ENCODE measurements around the gene RAB15.

Gene RAB15

DNA sequence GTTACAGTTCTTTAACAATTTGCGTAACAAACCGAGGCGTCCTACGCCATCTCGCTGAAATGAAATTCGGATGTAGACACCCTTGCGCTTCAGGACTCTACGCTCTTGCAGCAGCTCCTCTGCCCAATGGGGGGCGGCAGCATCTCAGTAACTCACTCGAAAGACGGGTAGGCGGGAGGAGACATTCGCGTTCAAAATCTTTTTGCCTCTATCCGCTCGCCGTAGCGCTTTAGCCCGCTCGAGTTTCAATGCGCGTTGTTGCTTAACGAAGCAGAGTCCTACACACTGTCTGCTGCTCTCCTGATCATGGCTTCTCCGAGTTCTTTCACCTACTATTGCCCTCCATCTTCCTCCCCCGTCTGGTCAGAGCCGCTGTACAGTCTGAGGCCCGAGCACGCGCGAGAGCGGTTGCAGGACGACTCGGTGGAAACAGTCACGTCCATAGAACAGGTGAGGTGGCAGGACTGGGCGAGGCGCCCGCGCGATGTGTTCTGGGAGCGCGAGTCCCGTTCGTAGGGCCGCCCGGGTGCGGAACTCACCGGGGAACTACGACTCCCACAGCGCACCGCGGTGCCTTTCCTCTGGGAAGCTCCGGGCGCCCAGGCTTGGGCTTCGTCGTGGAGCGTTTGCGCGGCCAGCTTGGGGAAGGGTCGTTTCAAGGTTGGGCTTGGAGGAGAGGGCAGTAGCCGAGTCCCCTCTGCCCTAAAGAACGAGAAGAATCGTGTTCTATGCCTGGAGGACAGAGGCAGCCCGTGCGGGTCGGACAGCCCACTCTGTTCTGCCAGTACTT lies 14.7 kb upstream of the RAB15 start, which contains the start of gene FNTB:
Gene FNTB (plus strand): TSS at position 248 of the 790 bp plus-strand sequence. CDS start 59 bp downstream, at position 307.
- 0 out of 2 replicates have a peak, but pooled peaks have one; percentile 63 for TF ChIP-seq ZBTB7A (IDR thresholded peaks at IDR 0.05; ENCODE audit: low read depth)
- TF ChIP-seq CEBPB (IDR thresholded peaks at IDR 0.05) = peak; percentile 57; the same call in 1 of the 2 replicates
- TF ChIP-seq EP300 (IDR thresholded peaks at IDR 0.05; ENCODE audit: borderline replicate concordance) = 0 out of 2 replicates have a peak, but pooled peaks have one; percentile 11
- no peak for TF ChIP-seq EGR1 (IDR thresholded peaks at IDR 0.05)
- TF ChIP-seq, protein P1, sequence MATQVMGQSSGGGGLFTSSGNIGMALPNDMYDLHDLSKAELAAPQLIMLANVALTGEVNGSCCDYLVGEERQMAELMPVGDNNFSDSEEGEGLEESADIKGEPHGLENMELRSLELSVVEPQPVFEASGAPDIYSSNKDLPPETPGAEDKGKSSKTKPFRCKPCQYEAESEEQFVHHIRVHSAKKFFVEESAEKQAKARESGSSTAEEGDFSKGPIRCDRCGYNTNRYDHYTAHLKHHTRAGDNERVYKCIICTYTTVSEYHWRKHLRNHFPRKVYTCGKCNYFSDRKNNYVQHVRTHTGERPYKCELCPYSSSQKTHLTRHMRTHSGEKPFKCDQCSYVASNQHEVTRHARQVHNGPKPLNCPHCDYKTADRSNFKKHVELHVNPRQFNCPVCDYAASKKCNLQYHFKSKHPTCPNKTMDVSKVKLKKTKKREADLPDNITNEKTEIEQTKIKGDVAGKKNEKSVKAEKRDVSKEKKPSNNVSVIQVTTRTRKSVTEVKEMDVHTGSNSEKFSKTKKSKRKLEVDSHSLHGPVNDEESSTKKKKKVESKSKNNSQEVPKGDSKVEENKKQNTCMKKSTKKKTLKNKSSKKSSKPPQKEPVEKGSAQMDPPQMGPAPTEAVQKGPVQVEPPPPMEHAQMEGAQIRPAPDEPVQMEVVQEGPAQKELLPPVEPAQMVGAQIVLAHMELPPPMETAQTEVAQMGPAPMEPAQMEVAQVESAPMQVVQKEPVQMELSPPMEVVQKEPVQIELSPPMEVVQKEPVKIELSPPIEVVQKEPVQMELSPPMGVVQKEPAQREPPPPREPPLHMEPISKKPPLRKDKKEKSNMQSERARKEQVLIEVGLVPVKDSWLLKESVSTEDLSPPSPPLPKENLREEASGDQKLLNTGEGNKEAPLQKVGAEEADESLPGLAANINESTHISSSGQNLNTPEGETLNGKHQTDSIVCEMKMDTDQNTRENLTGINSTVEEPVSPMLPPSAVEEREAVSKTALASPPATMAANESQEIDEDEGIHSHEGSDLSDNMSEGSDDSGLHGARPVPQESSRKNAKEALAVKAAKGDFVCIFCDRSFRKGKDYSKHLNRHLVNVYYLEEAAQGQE (IDR thresholded peaks at IDR 0.05; ENCODE audit: low read depth) = no peak
- peak; percentile 10; the same call in 1 of the 2 replicates for TF ChIP-seq TEAD4 (IDR thresholded peaks at IDR 0.05)
- TF ChIP-seq, protein P2, sequence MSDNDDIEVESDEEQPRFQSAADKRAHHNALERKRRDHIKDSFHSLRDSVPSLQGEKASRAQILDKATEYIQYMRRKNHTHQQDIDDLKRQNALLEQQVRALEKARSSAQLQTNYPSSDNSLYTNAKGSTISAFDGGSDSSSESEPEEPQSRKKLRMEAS (IDR thresholded peaks at IDR 0.05) = peak; percentile 94
- TF ChIP-seq CREB1 (IDR thresholded peaks at IDR 0.05; ENCODE audit: low read depth) = peak; percentile 44
- TF ChIP-seq YY1 (IDR thresholded peaks at IDR 0.05; ENCODE audit: low read depth) = peak; percentile 65; the same call in 1 of the 2 replicates
- peak; percentile 75 for TF ChIP-seq TAF1 (IDR thresholded peaks at IDR 0.05; ENCODE audit: low read depth)
- peak; percentile 25; the same call in 1 of the 2 replicates for TF ChIP-seq NFIC (IDR thresholded peaks at IDR 0.05)
- TF ChIP-seq, protein P3, sequence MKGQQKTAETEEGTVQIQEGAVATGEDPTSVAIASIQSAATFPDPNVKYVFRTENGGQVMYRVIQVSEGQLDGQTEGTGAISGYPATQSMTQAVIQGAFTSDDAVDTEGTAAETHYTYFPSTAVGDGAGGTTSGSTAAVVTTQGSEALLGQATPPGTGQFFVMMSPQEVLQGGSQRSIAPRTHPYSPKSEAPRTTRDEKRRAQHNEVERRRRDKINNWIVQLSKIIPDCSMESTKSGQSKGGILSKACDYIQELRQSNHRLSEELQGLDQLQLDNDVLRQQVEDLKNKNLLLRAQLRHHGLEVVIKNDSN (IDR thresholded peaks at IDR 0.05) = no peak
- TF ChIP-seq RAD21 (IDR thresholded peaks at IDR 0.05; ENCODE audit: low read depth) = peak; percentile 76
- TF ChIP-seq FOXM1 (IDR thresholded peaks at IDR 0.05; ENCODE audit: borderline replicate concordance, low read depth) = 0 out of 2 replicates have a peak, but pooled peaks have one; percentile 47
- peak; percentile 69; the same call in 1 of the 2 replicates for TF ChIP-seq TCF12 (IDR thresholded peaks at IDR 0.05; ENCODE audit: low read depth)

DNA sequence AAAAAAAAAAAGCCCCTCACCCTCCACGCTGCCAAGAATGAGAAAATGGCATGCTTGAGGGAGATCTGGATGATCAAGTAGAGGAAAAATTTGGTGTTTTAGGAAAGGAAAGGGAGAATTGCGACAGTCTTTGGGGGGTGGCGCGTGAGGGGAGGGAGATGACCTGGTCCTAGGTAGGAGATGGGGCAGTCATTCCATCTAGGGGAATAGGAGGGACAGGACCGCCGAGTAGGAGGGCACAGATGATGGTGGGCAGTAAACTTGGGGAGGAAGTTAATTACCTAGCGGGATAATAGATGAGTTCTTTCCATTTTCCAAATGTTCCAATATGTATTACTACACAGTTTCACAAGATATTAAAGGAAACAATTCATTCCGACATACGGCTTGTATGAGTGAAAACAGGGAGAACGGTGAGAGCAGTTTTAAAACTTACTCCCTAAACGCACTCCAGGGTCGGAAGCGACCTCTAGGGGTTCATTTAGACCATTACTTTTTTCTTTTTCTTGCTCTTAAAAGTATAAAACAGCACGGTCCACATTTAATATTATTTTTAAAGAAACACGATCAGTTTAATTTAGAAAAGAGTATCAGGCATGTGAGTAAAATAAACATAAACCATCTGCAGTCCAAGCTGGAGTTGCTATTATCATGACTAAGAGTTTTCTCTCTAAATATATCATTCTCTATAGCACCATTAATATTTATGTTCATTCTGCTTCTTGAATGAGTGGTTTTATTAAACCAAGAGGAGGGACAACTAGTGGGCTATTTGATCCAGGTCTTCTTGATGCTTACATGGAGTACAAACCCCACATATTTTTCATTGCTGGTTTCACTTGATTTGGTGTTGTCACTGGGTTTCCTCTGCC lies 11.5 kb upstream of the RAB15 start:
- peak; percentile 84 for TF ChIP-seq RAD21 (IDR thresholded peaks at IDR 0.05; ENCODE audit: low read depth)
- TF ChIP-seq CREB1 (IDR thresholded peaks at IDR 0.05; ENCODE audit: low read depth) = no peak

DNA sequence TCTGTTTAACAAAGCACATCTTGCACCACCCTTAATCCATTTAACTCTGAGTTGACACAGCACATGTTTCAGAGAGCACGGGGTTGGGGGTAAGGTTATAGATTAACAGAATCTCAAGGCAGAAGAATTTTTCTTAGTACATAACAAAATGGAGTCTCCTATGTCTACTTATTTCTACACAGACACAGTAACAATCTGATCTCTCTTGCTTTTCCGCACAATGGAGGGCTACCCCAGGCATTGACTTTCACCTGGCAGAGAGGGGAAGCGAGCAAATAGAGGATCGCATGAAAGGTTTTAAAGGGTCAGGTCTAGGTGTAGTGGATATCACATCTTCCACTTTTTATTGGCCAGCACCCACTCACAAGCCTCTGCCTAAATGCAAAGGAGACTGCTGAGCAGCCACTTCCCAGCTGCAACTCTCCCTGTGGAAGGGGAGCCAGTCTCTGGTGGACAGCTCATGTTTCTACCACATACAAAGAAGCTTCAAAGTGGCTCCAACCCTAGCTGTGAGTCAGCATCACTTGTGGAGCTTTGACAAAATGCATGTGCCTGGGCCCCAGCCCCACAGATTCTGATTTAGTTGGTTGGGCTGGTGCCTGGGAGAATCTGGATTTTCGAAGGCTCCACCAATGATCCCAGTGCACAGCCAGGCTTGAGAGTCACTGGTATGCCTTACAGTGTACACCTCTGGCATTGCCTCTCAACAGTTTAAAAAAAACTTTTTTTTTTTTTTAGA lies 7.4 kb upstream of the RAB15 start:
- TF ChIP-seq, protein P3 (IDR thresholded peaks at IDR 0.05) = no peak
- TF ChIP-seq, protein P2 (IDR thresholded peaks at IDR 0.05) = no peak
- TF ChIP-seq EGR1 (IDR thresholded peaks at IDR 0.05) (no peak), ZBTB7A (IDR thresholded peaks at IDR 0.05; ENCODE audit: low read depth) (no peak), YY1 (IDR thresholded peaks at IDR 0.05; ENCODE audit: low read depth) (no peak), RAD21 (IDR thresholded peaks at IDR 0.05; ENCODE audit: low read depth) (no peak), TCF12 (IDR thresholded peaks at IDR 0.05; ENCODE audit: low read depth) (no peak), FOXM1 (IDR thresholded peaks at IDR 0.05; ENCODE audit: borderline replicate concordance, low read depth) (no peak), NFIC (IDR thresholded peaks at IDR 0.05) (no peak), CEBPB (IDR thresholded peaks at IDR 0.05) (no peak), EP300 (IDR thresholded peaks at IDR 0.05; ENCODE audit: borderline replicate concordance) (no peak), TEAD4 (IDR thresholded peaks at IDR 0.05) (no peak), CREB1 (IDR thresholded peaks at IDR 0.05; ENCODE audit: low read depth) (no peak), TAF1 (IDR thresholded peaks at IDR 0.05; ENCODE audit: low read depth) (no peak)
- TF ChIP-seq, protein P1 (IDR thresholded peaks at IDR 0.05; ENCODE audit: low read depth) = no peak

DNA sequence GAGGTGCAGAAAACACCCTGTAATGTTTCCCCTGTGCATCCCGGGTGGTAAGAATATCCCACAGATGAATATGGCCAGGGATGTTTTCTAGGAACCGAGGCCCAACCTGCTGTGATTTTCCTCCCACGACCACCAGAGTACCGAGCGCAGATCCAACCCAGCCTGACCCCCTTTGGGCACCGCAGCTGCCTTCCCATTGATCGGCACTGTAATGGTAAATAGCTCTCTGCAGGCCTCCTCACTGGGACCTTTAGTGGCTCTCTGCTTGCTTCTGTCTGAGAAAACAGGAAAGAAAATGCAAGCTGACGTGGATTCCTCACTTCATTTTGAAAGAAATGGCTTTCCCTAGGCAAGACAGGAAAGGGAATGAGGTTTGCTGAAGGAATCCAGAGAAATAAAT lies 2.4 kb upstream of the RAB15 start:
- TF ChIP-seq EGR1 (IDR thresholded peaks at IDR 0.05) (no peak), TAF1 (IDR thresholded peaks at IDR 0.05; ENCODE audit: low read depth) (no peak), YY1 (IDR thresholded peaks at IDR 0.05; ENCODE audit: low read depth) (no peak)

All from Ishikawa (cell line).